NT2/D1 (cell line): ENCODE results near the gene BMS1.

Experiments
- SUZ12 ChIP-seq: IDR thresholded peaks from 2 replicates; pipeline ENCODE4 v1.6.1; 2011; ENCODE audit not compliant: insufficient read length, insufficient read depth; ENCODE audit errors: extremely low read depth
- YY1 ChIP-seq: IDR thresholded peaks from 2 replicates; pipeline ENCODE4 v1.6.1; 2011; ENCODE audit not compliant: insufficient read length, insufficient read depth

- TF ChIP-seq SUZ12 (no peak), YY1 (no peak)
These were observed 93.9 kb downstream of the BMS1 start for GRCh38 chr10:42876476-42876875.
